Mesothelial cell of epicardium (in vitro differentiated cells): ENCODE measurements around the gene CDKAL1. TPM values are rescaled to one million over a fixed set of nuclear protein-coding genes. Genes with fewer than 3 reads are reported as not detected.

Experiments
- DNase-seq, 2 experiments: peaks; one replicate each; pipeline ENCODE4 v3.0.0; 2021; ENCODE audit warnings: low spot score in 2 of 2; ENCODE audit not compliant: unreplicated experiment in 2 of 2
- H3K27ac Mint-ChIP-seq: 2 replicates; pipeline ENCODE4 v1.8.0; 2021; ENCODE audit warnings: mixed read lengths
- H3K27me3 Mint-ChIP-seq: 2 replicates; pipeline ENCODE4 v1.8.0; 2021; ENCODE audit warnings: low read depth, mixed read lengths
- H3K36me3 Mint-ChIP-seq: 2 replicates; pipeline ENCODE4 v1.8.0; 2021; ENCODE audit warnings: mixed read lengths
- H3K4me1 Mint-ChIP-seq: 2 replicates; pipeline ENCODE4 v1.8.0; 2021; ENCODE audit warnings: mixed read lengths
- H3K4me3 Mint-ChIP-seq: 2 replicates; pipeline ENCODE4 v1.8.0; 2021; ENCODE audit warnings: mild to moderate bottlenecking, moderate library complexity, mixed read lengths
- H3K9me3 Mint-ChIP-seq: 2 replicates; pipeline ENCODE4 v1.8.0; 2021; ENCODE audit warnings: mixed read lengths
- CTCF ChIP-seq: fragments of 200-600 bp; sonication (generic); IDR thresholded peaks from one replicate; pipeline ENCODE4 v1.5.0; 2021; ENCODE audit warnings: antibody characterized with exemption; ENCODE audit not compliant: unreplicated experiment
- total RNA-seq: library from RNA; stranded (reverse); gene quantifications from 3 replicates; pipeline ENCODE4 v1.2.1, GENCODE V29; 2021

Gene CDKAL1
- total RNA-seq, 1 donor from 2014 or later = 22.6 TPM

GRCh38 chr6:20882014-20882413 lies 347.8 kb downstream of the CDKAL1 start:
- Mint-ChIP-seq H3K4me3 (no peak overlapping the region), H3K27me3 (no peaks in the 10 kb centered on the region), H3K36me3 (peaks cover 23% of the 10 kb centered on the region), H3K27ac (no peak overlapping the region), H3K4me1 (peaks cover 19% of the 10 kb centered on the region), H3K9me3 (peaks cover 21% of the 10 kb centered on the region)
- TF ChIP-seq CTCF = no peak
- DNase-seq = no peak

- Mint-ChIP-seq H3K4me1 (no peaks in the 10 kb centered on the region), H3K27ac (no peak overlapping the region), H3K36me3 (peaks cover 34% of the 10 kb centered on the region), H3K9me3 (peaks cover 28% of the 10 kb centered on the region), H3K4me3 (no peak overlapping the region), H3K27me3 (no peaks in the 10 kb centered on the region)
- no peak for TF ChIP-seq CTCF
- no peak for DNase-seq
Measured at GRCh38 chr6:20885076-20885475, 350.8 kb downstream of the CDKAL1 start.

GRCh38 chr6:20891161-20891560 lies 356.9 kb downstream of the CDKAL1 start:
- Mint-ChIP-seq H3K4me3 (no peak overlapping the region), H3K27me3 (no peaks in the 10 kb centered on the region), H3K4me1 (no peaks in the 10 kb centered on the region), H3K9me3 (peaks cover 14% of the 10 kb centered on the region), H3K27ac (no peak overlapping the region), H3K36me3 (peaks cover 22% of the 10 kb centered on the region)
- no peak for DNase-seq
- no peak for TF ChIP-seq CTCF

GRCh38 chr6:20892365-20892764 lies 358.1 kb downstream of the CDKAL1 start:
- TF ChIP-seq CTCF = no peak
- Mint-ChIP-seq H3K27ac (no peak overlapping the region), H3K27me3 (no peaks in the 10 kb centered on the region), H3K36me3 (peaks cover 19% of the 10 kb centered on the region), H3K9me3 (peaks cover 13% of the 10 kb centered on the region), H3K4me3 (no peak overlapping the region), H3K4me1 (no peaks in the 10 kb centered on the region)
- DNase-seq = no peak

- no peak for DNase-seq
- Mint-ChIP-seq H3K27me3 (no peaks in the 10 kb centered on the region), H3K27ac (no peak overlapping the region), H3K9me3 (peaks cover 9% of the 10 kb centered on the region), H3K4me3 (no peak overlapping the region), H3K4me1 (no peaks in the 10 kb centered on the region), H3K36me3 (peaks cover 15% of the 10 kb centered on the region)
- TF ChIP-seq CTCF = no peak
Measured at GRCh38 chr6:20893412-20893811, 359.2 kb downstream of the CDKAL1 start.
